Liver (tissue), 9 donors: Measurements from ENCODE around the gene NLGN1. TPM values are rescaled to one million over a fixed set of nuclear protein-coding genes. Genes with fewer than 3 reads are reported as not detected.

ENCODE experiments used
- DNase-seq: peaks from one replicate; pipeline ENCODE4 v3.0.0-alpha.2; 2017; ENCODE audit warnings: low spot score
- H3K27ac ChIP-seq, 2 donors: one replicate each; pipeline ENCODE4 v1.7.0; 2013; ENCODE audit warnings: inconsistent platforms in 2 of 2, low read length in 2 of 2, control low read depth in 1 of 2, low read depth in 1 of 2, mild to moderate bottlenecking in 1 of 2
- H3K27me3 ChIP-seq, 4 donors: one replicate each; pipeline versions ENCODE4 v1.6.1 to v1.7.0; 2013; ENCODE audit warnings: low read length in 3 of 4, inconsistent platforms in 1 of 4, mild to moderate bottlenecking in 1 of 4, moderate library complexity in 1 of 4; ENCODE audit not compliant: control insufficient read depth in 4 of 4, insufficient read depth in 4 of 4
- H3K36me3 ChIP-seq, 4 donors: one replicate each; pipeline versions ENCODE4 v1.6.1 to v1.7.0; 2013; ENCODE audit warnings: low read length in 3 of 4, mild to moderate bottlenecking in 3 of 4, low read depth in 1 of 4, moderate library complexity in 1 of 4; ENCODE audit not compliant: control insufficient read depth in 4 of 4, insufficient read depth in 3 of 4
- H3K4me1 ChIP-seq, 4 donors: one replicate each; pipeline versions ENCODE4 v1.6.1 to v1.7.0; 2013; ENCODE audit warnings: low read length in 3 of 4, mild to moderate bottlenecking in 3 of 4, moderate library complexity in 1 of 4; ENCODE audit not compliant: control insufficient read depth in 4 of 4, insufficient read depth in 4 of 4
- H3K4me3 ChIP-seq, 3 donors: one replicate each; pipeline versions ENCODE4 v1.6.1 to v1.7.0; 2013; ENCODE audit warnings: low read length in 3 of 3, control low read depth in 1 of 3, low read depth in 1 of 3, mild to moderate bottlenecking in 1 of 3
- H3K9ac ChIP-seq, 2 donors: one replicate each; pipeline ENCODE4 v1.7.0; 2013; ENCODE audit warnings: low read length in 2 of 2, mild to moderate bottlenecking in 2 of 2, moderate library complexity in 2 of 2, control low read depth in 1 of 2, low read depth in 1 of 2
- H3K9me3 ChIP-seq, 4 donors: one replicate each; pipeline versions ENCODE4 v1.6.1 to v1.7.0; 2013; ENCODE audit warnings: low read length in 3 of 4; ENCODE audit not compliant: control insufficient read depth in 4 of 4
- EGR1 ChIP-seq, 2 donors: IDR thresholded peaks; 2 replicates each; pipeline ENCODE4 v1.6.1; 2016 to 2018; ENCODE audit warnings: antibody characterized with exemption in 2 of 2, low read depth in 2 of 2
- FOXA1 ChIP-seq: IDR thresholded peaks from 2 replicates; pipeline ENCODE4 v1.6.1; 2016; ENCODE audit warnings: antibody characterized with exemption
- FOXA2 ChIP-seq: IDR thresholded peaks from 2 replicates; pipeline ENCODE4 v1.6.1; 2016; ENCODE audit warnings: antibody characterized with exemption
- GABPA ChIP-seq, 2 donors: IDR thresholded peaks in 1 of 2; conservative IDR thresholded peaks in 1 of 2; 2 replicates each; pipeline ENCODE4 v1.6.1; 2016; ENCODE audit warnings: antibody characterized with exemption in 2 of 2, mild to moderate bottlenecking in 1 of 2, moderate library complexity in 1 of 2
- HNF4G ChIP-seq: IDR thresholded peaks from 2 replicates; pipeline ENCODE4 v1.6.1; 2016; ENCODE audit warnings: antibody characterized with exemption
- JUND ChIP-seq, 2 donors: IDR thresholded peaks; 2 replicates each; pipeline ENCODE4 v1.6.1; 2016; ENCODE audit warnings: antibody characterized with exemption in 2 of 2
- NR2F2 ChIP-seq: IDR thresholded peaks from 2 replicates; pipeline ENCODE4 v1.6.1; 2016; ENCODE audit warnings: antibody characterized with exemption
- RAD21 ChIP-seq, 2 donors: IDR thresholded peaks; 2 replicates each; pipeline ENCODE4 v1.6.1; 2016; ENCODE audit warnings: antibody characterized with exemption in 2 of 2, mild to moderate bottlenecking in 2 of 2
- RXRA ChIP-seq, 2 donors: IDR thresholded peaks; 2 replicates each; pipeline ENCODE4 v1.6.1; 2017 to 2018; ENCODE audit warnings: antibody characterized with exemption in 2 of 2, mild to moderate bottlenecking in 1 of 2
- TAF1 ChIP-seq: conservative IDR thresholded peaks from 2 replicates; pipeline ENCODE4 v1.6.1; 2016; ENCODE audit warnings: antibody characterized with exemption, mild to moderate bottlenecking
- YY1 ChIP-seq: IDR thresholded peaks from 2 replicates; pipeline ENCODE4 v1.6.1; 2016; ENCODE audit warnings: antibody characterized with exemption, mild to moderate bottlenecking
- WGBS: extraction: QIAGEN DNeasy Blood & Tissue Kit; methylation state at CpG from one replicate; pipeline ENCODE4 v1.1.7; 2013; 5-methylcytosine and 5-hydroxymethylcytosine counted together
- polyA plus RNA-seq, 2 donors: library from polyadenylated mRNA; stranded (reverse) in 1 of 2; unstranded in 1 of 2; fragments of 200-250 nt in 1 of 2; fragments of >200 nt in 1 of 2; fragmentation: Nextera tagmentation in 1 of 2; extraction: Ambion mirVana in 1 of 2; gene quantifications; one replicate each; pipeline versions ENCODE4 v1.2.1 to v1.2.3, GENCODE V29; 2013 to 2015
- total RNA-seq, 2 donors: library from RNA; depleted of rRNA; stranded (reverse); fragments of >200 nt; gene quantifications; one replicate each; pipeline ENCODE4 v1.2.3, GENCODE V29; 2014
- TF ChIP-seq, protein P1 (sequence below): IDR thresholded peaks from 2 replicates; pipeline ENCODE4 v1.6.1; 2016; ENCODE audit warnings: antibody characterized with exemption, mild to moderate bottlenecking
- TF ChIP-seq, protein P2 (sequence below): IDR thresholded peaks from 2 replicates; pipeline ENCODE4 v1.6.1; 2016; ENCODE audit warnings: antibody characterized with exemption
- TF ChIP-seq, protein P3 (sequence below): IDR thresholded peaks from 2 replicates; pipeline ENCODE4 v1.6.1; 2016; ENCODE audit warnings: antibody characterized with exemption
- donor health status: healthy.
- donor health status: healthy.
- donor health status: healthy.
- donor health status: healthy.
- donor health status: healthy.

Gene NLGN1
- total and polyA plus RNA-seq, 4 donors: 0.02 to 0.67 (median 0.37) TPM; not detected in 1

DNA sequence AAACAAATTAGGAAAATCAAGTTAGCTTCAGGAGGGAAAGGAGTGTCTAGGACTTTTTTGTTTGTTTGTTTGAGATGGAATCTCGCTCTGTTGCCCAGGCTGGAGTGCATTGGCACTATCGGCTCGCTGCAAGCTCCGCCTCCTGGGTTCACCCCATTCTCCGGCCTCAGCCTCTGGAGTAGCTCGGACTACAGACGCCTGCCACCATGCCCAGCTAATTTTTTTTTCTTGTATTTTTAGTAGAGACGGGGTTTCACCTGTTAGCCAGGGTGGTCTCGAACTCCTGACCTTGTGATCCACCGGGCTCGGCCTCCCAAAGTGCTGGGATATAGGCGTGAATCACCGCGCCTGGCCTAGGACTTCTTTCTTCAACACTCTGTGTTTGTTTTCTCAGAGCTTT is 171.1 kb downstream of the NLGN1 start:
- 91% methylated on average over 14 of the region's 14 CpGs for WGBS
- no peaks in the 10 kb centered on the region for H3K4me1 ChIP-seq
- no peaks in the 10 kb centered on the region for H3K36me3 ChIP-seq
- H3K27me3 ChIP-seq: no peaks in the 10 kb centered on the region
- H3K27ac ChIP-seq: no peak overlapping the region
- H3K9ac ChIP-seq: no peak overlapping the region
- no peak for DNase-seq
- no peak overlapping the region for H3K4me3 ChIP-seq
- TF ChIP-seq RXRA (IDR thresholded peaks at IDR 0.05) (no peak), YY1 (no peak), RAD21 (IDR thresholded peaks at IDR 0.05) (no peak), TAF1 (no peak), GABPA (IDR thresholded peaks at IDR 0.05 in 1 of 2, conservative IDR thresholded peaks at IDR 0.05 in 1 of 2) (no peak)
- TF ChIP-seq, protein P1, sequence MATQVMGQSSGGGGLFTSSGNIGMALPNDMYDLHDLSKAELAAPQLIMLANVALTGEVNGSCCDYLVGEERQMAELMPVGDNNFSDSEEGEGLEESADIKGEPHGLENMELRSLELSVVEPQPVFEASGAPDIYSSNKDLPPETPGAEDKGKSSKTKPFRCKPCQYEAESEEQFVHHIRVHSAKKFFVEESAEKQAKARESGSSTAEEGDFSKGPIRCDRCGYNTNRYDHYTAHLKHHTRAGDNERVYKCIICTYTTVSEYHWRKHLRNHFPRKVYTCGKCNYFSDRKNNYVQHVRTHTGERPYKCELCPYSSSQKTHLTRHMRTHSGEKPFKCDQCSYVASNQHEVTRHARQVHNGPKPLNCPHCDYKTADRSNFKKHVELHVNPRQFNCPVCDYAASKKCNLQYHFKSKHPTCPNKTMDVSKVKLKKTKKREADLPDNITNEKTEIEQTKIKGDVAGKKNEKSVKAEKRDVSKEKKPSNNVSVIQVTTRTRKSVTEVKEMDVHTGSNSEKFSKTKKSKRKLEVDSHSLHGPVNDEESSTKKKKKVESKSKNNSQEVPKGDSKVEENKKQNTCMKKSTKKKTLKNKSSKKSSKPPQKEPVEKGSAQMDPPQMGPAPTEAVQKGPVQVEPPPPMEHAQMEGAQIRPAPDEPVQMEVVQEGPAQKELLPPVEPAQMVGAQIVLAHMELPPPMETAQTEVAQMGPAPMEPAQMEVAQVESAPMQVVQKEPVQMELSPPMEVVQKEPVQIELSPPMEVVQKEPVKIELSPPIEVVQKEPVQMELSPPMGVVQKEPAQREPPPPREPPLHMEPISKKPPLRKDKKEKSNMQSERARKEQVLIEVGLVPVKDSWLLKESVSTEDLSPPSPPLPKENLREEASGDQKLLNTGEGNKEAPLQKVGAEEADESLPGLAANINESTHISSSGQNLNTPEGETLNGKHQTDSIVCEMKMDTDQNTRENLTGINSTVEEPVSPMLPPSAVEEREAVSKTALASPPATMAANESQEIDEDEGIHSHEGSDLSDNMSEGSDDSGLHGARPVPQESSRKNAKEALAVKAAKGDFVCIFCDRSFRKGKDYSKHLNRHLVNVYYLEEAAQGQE: no peak
- TF ChIP-seq, protein P2, sequence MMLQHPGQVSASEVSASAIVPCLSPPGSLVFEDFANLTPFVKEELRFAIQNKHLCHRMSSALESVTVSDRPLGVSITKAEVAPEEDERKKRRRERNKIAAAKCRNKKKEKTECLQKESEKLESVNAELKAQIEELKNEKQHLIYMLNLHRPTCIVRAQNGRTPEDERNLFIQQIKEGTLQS: no peak
- no peaks in the 10 kb centered on the region for H3K9me3 ChIP-seq

DNA sequence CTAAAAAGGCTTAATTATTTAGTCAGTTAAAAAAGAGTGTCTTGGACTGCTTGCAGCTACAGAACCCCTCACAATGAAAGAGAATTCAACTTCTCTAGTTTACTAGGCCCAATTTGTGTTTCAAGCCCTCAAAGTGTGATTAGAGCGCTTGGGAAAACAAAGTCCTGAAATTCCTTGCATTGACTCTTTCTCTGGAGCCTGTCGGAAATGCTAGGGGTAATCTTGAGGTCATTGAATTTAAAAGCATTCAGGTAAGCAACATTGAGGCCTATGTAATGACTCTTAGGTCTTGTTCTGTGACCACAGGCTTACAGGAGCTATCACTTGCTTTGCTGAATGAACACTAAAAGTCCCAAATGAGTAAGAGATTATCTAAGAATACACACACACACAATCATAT is 186.0 kb downstream of the NLGN1 start:
- H3K27ac ChIP-seq: no peak overlapping the region
- TF ChIP-seq FOXA2 (no peak), YY1 (no peak), NR2F2 (no peak), JUND (IDR thresholded peaks at IDR 0.05) (no peak), GABPA (IDR thresholded peaks at IDR 0.05 in 1 of 2, conservative IDR thresholded peaks at IDR 0.05 in 1 of 2) (no peak), RAD21 (IDR thresholded peaks at IDR 0.05) (no peak), HNF4G (no peak), EGR1 (IDR thresholded peaks at IDR 0.05; ENCODE audit: low read depth in 2 of 2) (no peak), FOXA1 (no peak)
- TF ChIP-seq, protein P1: no peak
- TF ChIP-seq, protein P3, sequence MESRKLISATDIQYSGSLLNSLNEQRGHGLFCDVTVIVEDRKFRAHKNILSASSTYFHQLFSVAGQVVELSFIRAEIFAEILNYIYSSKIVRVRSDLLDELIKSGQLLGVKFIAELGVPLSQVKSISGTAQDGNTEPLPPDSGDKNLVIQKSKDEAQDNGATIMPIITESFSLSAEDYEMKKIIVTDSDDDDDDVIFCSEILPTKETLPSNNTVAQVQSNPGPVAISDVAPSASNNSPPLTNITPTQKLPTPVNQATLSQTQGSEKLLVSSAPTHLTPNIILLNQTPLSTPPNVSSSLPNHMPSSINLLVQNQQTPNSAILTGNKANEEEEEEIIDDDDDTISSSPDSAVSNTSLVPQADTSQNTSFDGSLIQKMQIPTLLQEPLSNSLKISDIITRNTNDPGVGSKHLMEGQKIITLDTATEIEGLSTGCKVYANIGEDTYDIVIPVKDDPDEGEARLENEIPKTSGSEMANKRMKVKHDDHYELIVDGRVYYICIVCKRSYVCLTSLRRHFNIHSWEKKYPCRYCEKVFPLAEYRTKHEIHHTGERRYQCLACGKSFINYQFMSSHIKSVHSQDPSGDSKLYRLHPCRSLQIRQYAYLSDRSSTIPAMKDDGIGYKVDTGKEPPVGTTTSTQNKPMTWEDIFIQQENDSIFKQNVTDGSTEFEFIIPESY: no peak
- H3K9me3 ChIP-seq: no peaks in the 10 kb centered on the region
- H3K27me3 ChIP-seq: peaks cover 0 to 5% (median 1%) of the 10 kb centered on the region in 4 donors
- peaks cover 0 to 8% (median 4%) of the 10 kb centered on the region in 4 donors for H3K4me1 ChIP-seq
- no peak for DNase-seq
- H3K36me3 ChIP-seq: no peaks in the 10 kb centered on the region
- H3K4me3 ChIP-seq: no peak overlapping the region
- no peak overlapping the region for H3K9ac ChIP-seq
- 77% methylated on average over 2 of the region's 2 CpGs for WGBS
